ENCODE measurements around the gene KCNIP4. TPM values are rescaled to one million over a fixed set of nuclear protein-coding genes. Genes with fewer than 3 reads are reported as not detected.

KCNIP4 gene
- total and polyA plus RNA-seq, 2 of the 8 experiments (the other 6 are each of a cell fraction or from before 2014, with no cell fraction given) = 0.06 TPM; not detected in 1

GRCh38 chr4:20995610-20996009 is 953.0 kb downstream of the KCNIP4 start:
- TF ChIP-seq SRF (IDR thresholded peaks at IDR 0.05; ENCODE audit: low read depth, low read length) (no peak), JUND (IDR thresholded peaks at IDR 0.05; ENCODE audit: low read length) (no peak), NRF1 (IDR thresholded peaks at IDR 0.05; ENCODE audit: low read depth, low read length) (no peak), BRCA1 (IDR thresholded peaks at IDR 0.05; ENCODE audit: low read depth, low read length) (no peak), NANOG (IDR thresholded peaks at IDR 0.05; ENCODE audit: insufficient read depth, low read depth, low read length, poor library complexity, severe bottlenecking) (no peak), KDM1A (IDR thresholded peaks at IDR 0.05; ENCODE audit: borderline replicate concordance, low read length) (no peak), PHF8 (conservative IDR thresholded peaks at IDR 0.05; ENCODE audit: low read depth, low read length) (no peak), TCF12 (IDR thresholded peaks at IDR 0.05; ENCODE audit: low read depth, low read length) (no peak), RAD21 (IDR thresholded peaks at IDR 0.05 in 1 of 2, conservative IDR thresholded peaks at IDR 0.05 in 1 of 2; ENCODE audit: low read depth in 2 of 2, low read length in 2 of 2) (no peak), SP2 (IDR thresholded peaks at IDR 0.05; ENCODE audit: low read length) (no peak), SIN3A (conservative IDR thresholded peaks at IDR 0.05 in 1 of 2, IDR thresholded peaks at IDR 0.05 in 1 of 2; ENCODE audit: low read depth in 1 of 2, low read length in 2 of 2) (no peak)
- WGBS, 2 experiments (ENCODE audit: extremely low coverage in 1 of 2, insufficient coverage in 1 of 2, insufficient read length in 1 of 2, insufficient replicate concordance in 2 of 2, low coverage in 1 of 2, low lambda C conversion rate in 2 of 2, missing lambda C conversion rate in 1 of 2) = 96% methylated on average over 4 of the region's 4 CpGs; no CpG with 5 or more reads in 1 of the 2 experiments
- Histone ChIP-seq H3K4me1 (replicated peaks in 1 of 4; ENCODE audit: control insufficient read depth in 3 of 4, insufficient read depth in 4 of 4, low read length in 3 of 4) (no peaks in the 10 kb centered on the region), H2AK5ac (ENCODE audit: low read depth, low read length) (no peak overlapping the region), H4K5ac (ENCODE audit: insufficient read length, low read depth, low read length) (no peak overlapping the region), H3K27ac (ENCODE audit: low read depth, low read length) (no peak overlapping the region), H3K56ac (replicated peaks; ENCODE audit: insufficient read length, low read depth, low read length) (no peak overlapping the region), H3K36me3 (ENCODE audit: control insufficient read depth in 2 of 4, insufficient read depth in 4 of 4, low read length in 3 of 4) (no peaks in the 10 kb centered on the region), H3K27me3 (replicated peaks in 1 of 4; ENCODE audit: control insufficient read depth in 3 of 4, extremely low read depth in 1 of 4, insufficient read depth in 3 of 4, low read length in 3 of 4) (no peaks in the 10 kb centered on the region), H3K18ac (ENCODE audit: extremely low read depth, low read length) (no peak overlapping the region), H3K23me2 (ENCODE audit: low read depth, low read length) (no peaks in the 10 kb centered on the region), H3K4me3 (ENCODE audit: extremely low read depth in 1 of 4, insufficient read depth in 2 of 4, low read depth in 3 of 4, low read length in 4 of 4) (no peak overlapping the region), H3K23ac (ENCODE audit: insufficient read length) (no peak overlapping the region), H4K91ac (replicated peaks; ENCODE audit: insufficient read length, low read length) (no peak overlapping the region), H2AFZ (ENCODE audit: low read length) (no peak overlapping the region), H3K79me1 (ENCODE audit: low read depth, low read length) (no peaks in the 10 kb centered on the region), H4K20me1 (replicated peaks in 1 of 2; ENCODE audit: control insufficient read depth in 1 of 2, insufficient read depth in 2 of 2, low read length in 2 of 2) (no peaks in the 10 kb centered on the region), H3K4ac (replicated peaks; ENCODE audit: insufficient read length, low read depth, low read length) (no peak overlapping the region), H3K9ac (replicated peaks in 1 of 4; ENCODE audit: extremely low read depth in 1 of 4, low read depth in 3 of 4, low read length in 3 of 4) (no peak overlapping the region), H3K9me3 (ENCODE audit: insufficient read depth in 2 of 2, low read depth in 1 of 2, low read length in 1 of 2) (peaks cover 0 to 4% of the 10 kb centered on the region in 2 experiments; a peak in 1 of 4 replicates), H3K14ac (ENCODE audit: insufficient read length) (no peak overlapping the region), H3K79me2 (ENCODE audit: control insufficient read depth in 1 of 2, insufficient read depth in 2 of 2, low read length in 2 of 2) (no peaks in the 10 kb centered on the region), H3K4me2 (ENCODE audit: insufficient read depth in 1 of 2, low read depth in 2 of 2, low read length in 2 of 2) (no peak overlapping the region), H2BK5ac (ENCODE audit: low read depth, low read length) (no peak overlapping the region), H4K8ac (ENCODE audit: extremely low read depth, insufficient read depth, low read length) (no peak overlapping the region), H2BK12ac (ENCODE audit: low read depth, low read length) (no peak overlapping the region), H2BK15ac (ENCODE audit: low read length) (no peak overlapping the region), H2BK120ac (replicated peaks; ENCODE audit: low read depth, low read length) (no peak overlapping the region), H2BK20ac (ENCODE audit: low read length) (no peak overlapping the region)
- CTCF ChIA-PET (ENCODE audit: partially characterized antibody) = no interaction called here
- POLR2A ChIA-PET (ENCODE audit: partially characterized antibody) = no interaction called here
- DNase-seq (ENCODE audit: low read depth in 1 of 2, low spot score in 2 of 2) (no peak), FAIRE-seq (no peak)

All from H1 (cell line).